ENCODE data around the gene ZKSCAN3. TPM values are rescaled to one million over a fixed set of nuclear protein-coding genes. Genes with fewer than 3 reads are reported as not detected.

The ZKSCAN3 gene
- total RNA-seq, 5 donors from 2014 or later (not counting 1 experiment from before 2014, with no cell fraction given), result 4.0 to 11.9 (median 10.5) TPM

- H3K4me3 Mint-ChIP-seq, result no peak overlapping the region
- no peak overlapping the region for H3K27ac Mint-ChIP-seq
- DNase-seq, result peak in 1 of 35 experiments; percentile 19
- ATAC-seq (replicated peaks in 1 of 4), result no peak
- H3K36me3 Mint-ChIP-seq, result peaks cover 72% of the 10 kb centered on the region
- no peak overlapping the region for H3K4me3 ChIP-seq (ENCODE audit: control insufficient read depth in 1 of 2, extremely low read depth in 1 of 2, low read length in 1 of 2)
- peaks cover 12 to 17% of the 10 kb centered on the region in 2 experiments for H3K4me1 ChIP-seq (ENCODE audit: control insufficient read depth in 1 of 2, extremely low read depth in 1 of 2, insufficient read depth in 2 of 2, low read length in 2 of 2)
- 84% methylated on average over 3 of the region's 5 CpGs for WGBS (ENCODE audit: insufficient coverage)
- peaks cover 16 to 34% of the 10 kb centered on the region in 2 donors for H3K36me3 ChIP-seq (ENCODE audit: control insufficient read depth in 2 of 2, extremely low read depth in 1 of 2, insufficient read depth in 1 of 2, low read length in 1 of 2)
- ChIA-PET POLR2A (interaction anchor here in 1 of 2 donors (0.6 kb wide), 1 partner anchor 227 kb away, joined by 6 read pairs; no protein-coding TSS in a partner anchor), CTCF (interaction anchor here in 1 of 2 donors (0.7 kb wide), 1 partner anchor 326 kb away, joined by 7 read pairs; no protein-coding TSS in a partner anchor)
- H3K27ac ChIP-seq (ENCODE audit: low read length), result no peak overlapping the region
- H3K9me3 Mint-ChIP-seq, result no peaks in the 10 kb centered on the region
- peaks cover 45 to 53% (median 50%) of the 10 kb centered on the region in 3 donors for H3K4me1 Mint-ChIP-seq
- peaks cover 0 to under 1% of the 10 kb centered on the region in 2 experiments for H3K27me3 ChIP-seq (replicated peaks in 1 of 2; ENCODE audit: control insufficient read depth in 2 of 2, extremely low read depth in 1 of 2, insufficient read depth in 2 of 2, low read length in 1 of 2)
- H3K9me3 ChIP-seq, result no peaks in the 10 kb centered on the region
- H3K27me3 Mint-ChIP-seq, result no peaks in the 10 kb centered on the region
Measured at GRCh38 chr6:28393912-28394662, 44.3 kb downstream of the ZKSCAN3 start.

DNA sequence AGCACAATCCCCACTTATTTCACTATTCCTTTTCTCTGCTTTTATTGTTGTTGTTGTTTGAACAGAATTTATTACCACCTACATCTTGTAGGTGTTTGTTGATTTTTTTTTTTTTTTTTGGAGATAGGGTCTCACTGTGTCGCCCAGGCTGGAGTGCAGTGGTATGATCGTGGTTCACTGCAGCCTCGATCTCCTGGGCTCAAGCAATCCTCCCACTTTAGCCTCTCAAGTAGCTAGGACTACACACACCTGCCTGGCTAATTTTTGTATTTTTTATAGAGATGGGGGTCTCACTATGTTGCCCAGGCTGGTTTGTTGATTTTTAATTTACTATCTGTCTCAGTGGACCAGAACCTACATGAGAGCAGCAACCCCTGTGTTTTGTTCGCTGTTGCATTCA is 46.2 kb downstream of the ZKSCAN3 start:
- Mint-ChIP-seq H3K4me1 (peaks cover 55 to 57% (median 57%) of the 10 kb centered on the region in 3 donors), H3K36me3 (peaks cover 56% of the 10 kb centered on the region), H3K4me3 (no peak overlapping the region), H3K9me3 (peaks cover 0 to 2% (median 0%) of the 10 kb centered on the region in 3 donors), H3K27me3 (peaks cover 0 to 1% of the 10 kb centered on the region in 2 donors), H3K27ac (no peak overlapping the region)
- CTCF ChIA-PET, result no interaction called here
- DNase-seq, result no peak
- no peak for ATAC-seq (replicated peaks in 1 of 4)
- H3K4me1 ChIP-seq (ENCODE audit: control insufficient read depth in 1 of 2, extremely low read depth in 1 of 2, insufficient read depth in 2 of 2, low read length in 2 of 2), result peaks cover 15 to 23% of the 10 kb centered on the region in 2 experiments
- no peak overlapping the region for H3K4me3 ChIP-seq (ENCODE audit: control insufficient read depth in 1 of 2, extremely low read depth in 1 of 2, low read length in 1 of 2)
- H3K36me3 ChIP-seq (ENCODE audit: control insufficient read depth in 2 of 2, extremely low read depth in 1 of 2, insufficient read depth in 1 of 2, low read length in 1 of 2), result peaks cover 13 to 22% of the 10 kb centered on the region in 2 donors
- whole genome bisulfite sequencing (ENCODE audit: insufficient coverage), result no CpG with 5 or more reads among the region's 4 CpGs
- H3K27ac ChIP-seq (ENCODE audit: low read length), result no peak overlapping the region
- peaks cover 0 to 4% of the 10 kb centered on the region in 2 experiments for H3K27me3 ChIP-seq (replicated peaks in 1 of 2; ENCODE audit: control insufficient read depth in 2 of 2, extremely low read depth in 1 of 2, insufficient read depth in 2 of 2, low read length in 1 of 2)
- POLR2A ChIA-PET, result interaction anchor here in 1 of 2 donors (0.6 kb wide), 1 partner anchor 53 kb away, joined by 4 read pairs; no protein-coding TSS in a partner anchor
- H3K9me3 ChIP-seq, result no peaks in the 10 kb centered on the region

GRCh38 chr6:28399350-28400121 is 49.8 kb downstream of the ZKSCAN3 start, which contains the start of gene ZSCAN12:
Gene ZSCAN12, minus strand, starts transcription at chr6:28399747. Its CDS starts 1,342 bp downstream, at chr6:28398405.
- Histone ChIP-seq H3K27ac (ENCODE audit: low read length) (peak within 1 kb of the TSS; percentile 71), H3K36me3 (ENCODE audit: control insufficient read depth in 2 of 2, extremely low read depth in 1 of 2, insufficient read depth in 1 of 2, low read length in 1 of 2) (peaks cover 5 to 8% of the 10 kb centered on the region in 2 donors), H3K4me1 (ENCODE audit: control insufficient read depth in 1 of 2, extremely low read depth in 1 of 2, insufficient read depth in 2 of 2, low read length in 2 of 2) (peaks cover 15 to 23% of the 10 kb centered on the region in 2 experiments), H3K4me3 (ENCODE audit: control insufficient read depth in 1 of 2, extremely low read depth in 1 of 2, low read length in 1 of 2) (peak within 1 kb of the TSS; percentile 94 to 98), H3K27me3 (replicated peaks in 1 of 2; ENCODE audit: control insufficient read depth in 2 of 2, extremely low read depth in 1 of 2, insufficient read depth in 2 of 2, low read length in 1 of 2) (peaks cover 2 to 4% of the 10 kb centered on the region in 2 experiments), H3K9me3 (no peaks in the 10 kb centered on the region)
- Mint-ChIP-seq H3K27me3 (peaks cover 16 to 17% of the 10 kb centered on the region in 2 donors), H3K9me3 (peaks cover 0 to 2% (median 0%) of the 10 kb centered on the region in 3 donors), H3K4me1 (peaks cover 44 to 48% (median 47%) of the 10 kb centered on the region in 3 donors), H3K36me3 (peaks cover 29% of the 10 kb centered on the region), H3K4me3 (peak within 1 kb of the TSS; percentile 90 to 96 (median 93)), H3K27ac (peak within 1 kb of the TSS; percentile 78 to 91)
- peak; percentile 70 to 88 (median 81) for DNase-seq
- ChIA-PET POLR2A (no interaction called here), CTCF (interaction anchor here in 1 of 2 donors (0.7 kb wide), 2 partner anchors 466 to 646 kb away, joined by 4 read pairs; no protein-coding TSS in a partner anchor)
- ATAC-seq (replicated peaks in 1 of 4), result peak; percentile 92 to 96 (median 96)
- WGBS (ENCODE audit: insufficient coverage), result 2% methylated on average over 35 of the region's 49 CpGs

GRCh38 chr6:28400122-28400451 is 50.3 kb downstream of the ZKSCAN3 start:
- WGBS (ENCODE audit: insufficient coverage), result no CpG with 5 or more reads among the region's 8 CpGs
- no peak for DNase-seq
- ChIA-PET POLR2A (no interaction called here), CTCF (no interaction called here)
- no peaks in the 10 kb centered on the region for H3K9me3 ChIP-seq
- H3K27ac ChIP-seq (ENCODE audit: low read length), result peak overlapping the region; percentile 71
- peaks cover 5% of the 10 kb centered on the region in 2 donors for H3K36me3 ChIP-seq (ENCODE audit: control insufficient read depth in 2 of 2, extremely low read depth in 1 of 2, insufficient read depth in 1 of 2, low read length in 1 of 2)
- H3K27me3 Mint-ChIP-seq, result peaks cover 16 to 19% of the 10 kb centered on the region in 2 donors
- H3K4me3 ChIP-seq (ENCODE audit: control insufficient read depth in 1 of 2, extremely low read depth in 1 of 2, low read length in 1 of 2), result peak overlapping the region; percentile 94 to 98
- peak overlapping the region; percentile 78 to 91 for H3K27ac Mint-ChIP-seq
- peaks cover 0 to 2% (median 0%) of the 10 kb centered on the region in 3 donors for H3K9me3 Mint-ChIP-seq
- H3K4me3 Mint-ChIP-seq, result peak overlapping the region; percentile 90 to 96 (median 93)
- peaks cover 41 to 45% (median 41%) of the 10 kb centered on the region in 3 donors for H3K4me1 Mint-ChIP-seq
- peaks cover 15 to 23% of the 10 kb centered on the region in 2 experiments for H3K4me1 ChIP-seq (ENCODE audit: control insufficient read depth in 1 of 2, extremely low read depth in 1 of 2, insufficient read depth in 2 of 2, low read length in 2 of 2)
- ATAC-seq (replicated peaks in 1 of 4), result no peak
- H3K27me3 ChIP-seq (replicated peaks in 1 of 2; ENCODE audit: control insufficient read depth in 2 of 2, extremely low read depth in 1 of 2, insufficient read depth in 2 of 2, low read length in 1 of 2), result peaks cover 2 to 4% of the 10 kb centered on the region in 2 experiments
- H3K36me3 Mint-ChIP-seq, result peaks cover 26% of the 10 kb centered on the region

DNA sequence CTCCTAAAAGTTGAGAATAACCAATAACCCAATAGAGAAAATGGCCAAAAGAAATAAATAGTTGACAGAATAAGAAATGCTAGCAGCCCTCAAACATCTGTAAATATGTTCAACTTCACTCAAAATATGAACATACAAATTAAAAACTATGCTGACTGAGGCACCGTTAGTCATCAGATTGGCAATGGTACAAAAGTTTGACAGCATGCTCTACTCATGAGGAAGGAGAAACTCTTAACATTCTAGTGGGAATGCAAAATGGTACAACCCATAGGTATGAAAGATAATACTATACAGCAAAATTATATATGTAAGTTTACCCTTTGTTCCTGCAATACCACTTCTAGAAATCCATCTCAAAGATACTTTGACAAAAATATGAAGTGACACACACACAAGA is 51.4 kb downstream of the ZKSCAN3 start:
- Mint-ChIP-seq H3K4me1 (peaks cover 30 to 34% (median 31%) of the 10 kb centered on the region in 3 donors), H3K9me3 (peaks cover 0 to 2% (median 0%) of the 10 kb centered on the region in 3 donors), H3K27ac (peak overlapping the region in 1 of 2 donors; percentile 3), H3K4me3 (peak overlapping the region in 2 of 3 donors; percentile 28 to 31), H3K27me3 (peaks cover 20 to 26% of the 10 kb centered on the region in 2 donors), H3K36me3 (peaks cover 16% of the 10 kb centered on the region)
- H3K27me3 ChIP-seq (replicated peaks in 1 of 2; ENCODE audit: control insufficient read depth in 2 of 2, extremely low read depth in 1 of 2, insufficient read depth in 2 of 2, low read length in 1 of 2), result peaks cover 2 to 4% of the 10 kb centered on the region in 2 experiments
- H3K9me3 ChIP-seq, result no peaks in the 10 kb centered on the region
- peaks cover 15 to 21% of the 10 kb centered on the region in 2 experiments for H3K4me1 ChIP-seq (ENCODE audit: control insufficient read depth in 1 of 2, extremely low read depth in 1 of 2, insufficient read depth in 2 of 2, low read length in 2 of 2)
- H3K36me3 ChIP-seq (ENCODE audit: control insufficient read depth in 2 of 2, extremely low read depth in 1 of 2, insufficient read depth in 1 of 2, low read length in 1 of 2), result peaks cover 4 to 5% of the 10 kb centered on the region in 2 donors
- CTCF ChIA-PET, result no interaction called here
- H3K27ac ChIP-seq (ENCODE audit: low read length), result no peak overlapping the region
- DNase-seq (no peak), ATAC-seq (replicated peaks in 1 of 4) (no peak)
- no CpG with 5 or more reads among the region's 1 CpG for WGBS (ENCODE audit: insufficient coverage)
- POLR2A ChIA-PET, result no interaction called here
- no peak overlapping the region for H3K4me3 ChIP-seq (ENCODE audit: control insufficient read depth in 1 of 2, extremely low read depth in 1 of 2, low read length in 1 of 2)

DNA sequence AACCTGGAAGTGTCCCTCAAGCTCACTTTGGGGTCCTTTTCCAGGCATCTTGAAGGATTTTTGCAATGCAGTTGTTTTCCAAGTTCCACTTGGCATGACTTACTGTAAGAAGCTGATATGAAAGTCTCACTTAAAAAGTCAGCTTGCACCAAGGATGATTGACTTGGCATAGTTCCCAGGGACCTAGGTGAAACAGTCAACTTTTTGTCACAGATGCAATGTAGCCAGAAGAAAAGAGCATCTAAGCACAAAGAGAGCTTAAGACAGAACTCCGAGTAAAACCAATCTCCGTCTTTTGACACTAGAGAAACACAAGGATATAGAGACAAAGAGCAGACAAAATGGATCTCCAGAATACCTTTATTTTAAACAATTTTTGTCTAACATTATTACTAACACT is 52.5 kb downstream of the ZKSCAN3 start:
- ChIA-PET POLR2A (no interaction called here), CTCF (no interaction called here)
- DNase-seq (no peak), ATAC-seq (replicated peaks in 1 of 4) (no peak)
- Histone ChIP-seq H3K36me3 (ENCODE audit: control insufficient read depth in 2 of 2, extremely low read depth in 1 of 2, insufficient read depth in 1 of 2, low read length in 1 of 2) (peaks cover 0 to 3% of the 10 kb centered on the region in 2 donors), H3K4me3 (ENCODE audit: control insufficient read depth in 1 of 2, extremely low read depth in 1 of 2, low read length in 1 of 2) (no peak overlapping the region), H3K27ac (ENCODE audit: low read length) (no peak overlapping the region), H3K27me3 (replicated peaks in 1 of 2; ENCODE audit: control insufficient read depth in 2 of 2, extremely low read depth in 1 of 2, insufficient read depth in 2 of 2, low read length in 1 of 2) (peaks cover 2 to 4% of the 10 kb centered on the region in 2 experiments), H3K9me3 (no peaks in the 10 kb centered on the region), H3K4me1 (ENCODE audit: control insufficient read depth in 1 of 2, extremely low read depth in 1 of 2, insufficient read depth in 2 of 2, low read length in 2 of 2) (peaks cover 13 to 15% of the 10 kb centered on the region in 2 experiments)
- 57% methylated on average over 2 of the region's 2 CpGs for WGBS (ENCODE audit: insufficient coverage)
- Mint-ChIP-seq H3K36me3 (peaks cover 7% of the 10 kb centered on the region), H3K4me1 (peaks cover 20 to 24% (median 20%) of the 10 kb centered on the region in 3 donors), H3K27me3 (peaks cover 25 to 31% of the 10 kb centered on the region in 2 donors), H3K4me3 (no peak overlapping the region), H3K27ac (no peak overlapping the region), H3K9me3 (peaks cover 0 to 2% (median 0%) of the 10 kb centered on the region in 3 donors)

Measured in T-cell (primary cell).